Left renal cortex interstitium (tissue), 4 donors: ENCODE data around the gene GRB10. TPM values are rescaled to one million over a fixed set of nuclear protein-coding genes. Genes with fewer than 3 reads are reported as not detected.

Experiments used
- DNase-seq, 4 donors: peaks; one replicate each; pipeline ENCODE4 v3.0.0-alpha.2; 2013; ENCODE audit warnings: low read depth in 4 of 4, low spot score in 2 of 4, missing footprints in 1 of 4
- polyA plus RNA-seq, 4 donors: library from polyadenylated mRNA; unstranded; fragments of 120-200 nt; gene quantifications; one replicate each; pipeline ENCODE4 v1.2.1, GENCODE V29; 2013; ENCODE audit not compliant: insufficient read length in 4 of 4

Gene GRB10
- 10 to 100 TPM; 25.7 to 47.8 (median 35.6) TPM for polyA plus RNA-seq

GRCh38 chr7:50782375-50783208, at the start of gene GRB10:
TSS of gene GRB10 (minus strand) at chr7:50782896. CDS start at chr7:50732322, 50,574 bp downstream.
- no peak for DNase-seq

GRCh38 chr7:50828801-50829200, 46.1 kb upstream of the GRB10 start:
- DNase-seq = no peak

- no peak for DNase-seq
Observed at GRCh38 chr7:50828116-50828515, 45.4 kb upstream of the GRB10 start.

GRCh38 chr7:50827281-50827680, 44.6 kb upstream of the GRB10 start:
- no peak for DNase-seq

GRCh38 chr7:50826371-50827172, 43.9 kb upstream of the GRB10 start:
- no peak for DNase-seq

GRCh38 chr7:50825465-50825864, 42.8 kb upstream of the GRB10 start:
- no peak for DNase-seq

- no peak for DNase-seq
Observed at GRCh38 chr7:50824882-50825281, 42.2 kb upstream of the GRB10 start.

- no peak for DNase-seq
Observed at GRCh38 chr7:50822706-50823105, 40.0 kb upstream of the GRB10 start.

GRCh38 chr7:50822110-50822509, 39.4 kb upstream of the GRB10 start:
- DNase-seq = no peak

- no peak for DNase-seq
Observed at GRCh38 chr7:50821457-50822008, 38.8 kb upstream of the GRB10 start.

GRCh38 chr7:50818324-50818723, 35.6 kb upstream of the GRB10 start:
- no peak for DNase-seq

- DNase-seq = no peak
Observed at GRCh38 chr7:50817561-50817960, 34.9 kb upstream of the GRB10 start.

- no peak for DNase-seq
Observed at GRCh38 chr7:50815138-50815537, 32.4 kb upstream of the GRB10 start.

- DNase-seq = no peak
Observed at GRCh38 chr7:50814166-50814565, 31.5 kb upstream of the GRB10 start.

- DNase-seq = peak in 1 of 4 donors; percentile 32
Observed at GRCh38 chr7:50812841-50813475, 30.3 kb upstream of the GRB10 start.

GRCh38 chr7:50812094-50812493, 29.4 kb upstream of the GRB10 start:
- no peak for DNase-seq

- no peak for DNase-seq
Observed at GRCh38 chr7:50808282-50808888, 25.7 kb upstream of the GRB10 start.

GRCh38 chr7:50807026-50807730, 24.5 kb upstream of the GRB10 start:
- DNase-seq = no peak

- DNase-seq = no peak
Observed at GRCh38 chr7:50806143-50806542, 23.4 kb upstream of the GRB10 start.
